Measurements from ENCODE around the gene SERPINA4. TPM values are rescaled to one million over a fixed set of nuclear protein-coding genes. Genes with fewer than 3 reads are reported as not detected.

The SERPINA4 gene
- total RNA-seq, 4 donors from 2014 or later, result not detected

DNA sequence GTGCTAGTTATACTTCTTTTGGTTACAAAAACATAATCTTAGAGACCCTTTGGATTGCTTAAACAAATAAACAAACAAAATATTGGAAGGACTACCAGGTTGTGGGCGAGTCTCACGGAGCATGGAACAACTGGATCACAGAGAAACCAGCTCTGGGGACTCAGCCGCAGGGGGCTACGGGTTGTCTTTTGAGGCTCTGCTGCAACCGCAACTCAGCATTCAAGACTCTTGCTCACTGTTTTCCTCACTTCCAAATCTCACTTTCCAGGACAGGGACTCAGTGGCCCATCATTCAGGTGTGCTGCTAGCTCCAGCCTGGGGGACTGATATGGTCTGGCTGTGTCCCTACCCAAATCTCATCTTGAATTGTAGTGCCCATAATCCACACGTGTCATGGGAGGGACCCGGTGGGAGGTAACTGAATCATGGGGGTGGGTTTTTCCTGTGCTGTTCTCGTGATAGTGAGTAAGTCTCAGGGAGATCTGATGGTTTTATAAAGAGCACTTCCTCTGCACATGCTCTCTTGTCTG, 14.0 kb upstream of the SERPINA4 start:
- Histone ChIP-seq H3K27ac (no peak overlapping the region), H3K4me1 (no peaks in the 10 kb centered on the region), H3K27me3 (no peaks in the 10 kb centered on the region), H3K4me3 (no peak overlapping the region), H3K36me3 (no peaks in the 10 kb centered on the region), H3K9me3 (peaks cover 0 to 4% of the 10 kb centered on the region in 2 donors)
- WGBS, 2 donors (ENCODE audit: low coverage in 1 of 2), result 82 to 84% methylated on average over 3 to 8 of the region's 8 CpGs
- in situ Hi-C loops (cut with MboI; ENCODE audit: low pct_ligation_motif_present in 1 of 4, low pct_unique_long_range_greater_than_20kb in 1 of 4, low sequenced_read_pairs in 3 of 4) (no loop called here), intact Hi-C loops (cut with DNase I; ENCODE audit: low total_unique reads) (no loop called here)
- no peak for DNase-seq
- TF ChIP-seq POLR2AphosphoS5 (IDR thresholded peaks at IDR 0.05) (no peak), POLR2A (IDR thresholded peaks at IDR 0.05) (no peak), EP300 (IDR thresholded peaks at IDR 0.05; ENCODE audit: low read depth) (no peak)
- TF ChIP-seq, protein P1, sequence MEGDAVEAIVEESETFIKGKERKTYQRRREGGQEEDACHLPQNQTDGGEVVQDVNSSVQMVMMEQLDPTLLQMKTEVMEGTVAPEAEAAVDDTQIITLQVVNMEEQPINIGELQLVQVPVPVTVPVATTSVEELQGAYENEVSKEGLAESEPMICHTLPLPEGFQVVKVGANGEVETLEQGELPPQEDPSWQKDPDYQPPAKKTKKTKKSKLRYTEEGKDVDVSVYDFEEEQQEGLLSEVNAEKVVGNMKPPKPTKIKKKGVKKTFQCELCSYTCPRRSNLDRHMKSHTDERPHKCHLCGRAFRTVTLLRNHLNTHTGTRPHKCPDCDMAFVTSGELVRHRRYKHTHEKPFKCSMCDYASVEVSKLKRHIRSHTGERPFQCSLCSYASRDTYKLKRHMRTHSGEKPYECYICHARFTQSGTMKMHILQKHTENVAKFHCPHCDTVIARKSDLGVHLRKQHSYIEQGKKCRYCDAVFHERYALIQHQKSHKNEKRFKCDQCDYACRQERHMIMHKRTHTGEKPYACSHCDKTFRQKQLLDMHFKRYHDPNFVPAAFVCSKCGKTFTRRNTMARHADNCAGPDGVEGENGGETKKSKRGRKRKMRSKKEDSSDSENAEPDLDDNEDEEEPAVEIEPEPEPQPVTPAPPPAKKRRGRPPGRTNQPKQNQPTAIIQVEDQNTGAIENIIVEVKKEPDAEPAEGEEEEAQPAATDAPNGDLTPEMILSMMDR (IDR thresholded peaks at IDR 0.05), result no peak

- Histone ChIP-seq H3K4me1 (no peaks in the 10 kb centered on the region), H3K4me3 (no peak overlapping the region), H3K27me3 (no peaks in the 10 kb centered on the region), H3K27ac (no peak overlapping the region), H3K9me3 (peaks cover 0 to 4% of the 10 kb centered on the region in 2 donors), H3K36me3 (no peaks in the 10 kb centered on the region)
- in situ Hi-C loops (cut with MboI; ENCODE audit: low pct_ligation_motif_present in 1 of 4, low pct_unique_long_range_greater_than_20kb in 1 of 4, low sequenced_read_pairs in 3 of 4), result no loop called here
- WGBS, 2 donors (ENCODE audit: low coverage in 1 of 2), result 83% methylated on average over 4 of the region's 4 CpGs; no CpG with 5 or more reads in 1 of the 2 donors
- DNase-seq, result no peak
- intact Hi-C loops (cut with DNase I; ENCODE audit: low total_unique reads), result no loop called here
- TF ChIP-seq POLR2AphosphoS5 (IDR thresholded peaks at IDR 0.05), result no peak
Measured at GRCh38 chr14:94547726-94548125, 13.5 kb upstream of the SERPINA4 start.

- intact Hi-C loops (cut with DNase I; ENCODE audit: low total_unique reads) (no loop called here), in situ Hi-C loops (cut with MboI; ENCODE audit: low pct_ligation_motif_present in 1 of 4, low pct_unique_long_range_greater_than_20kb in 1 of 4, low sequenced_read_pairs in 3 of 4) (no loop called here)
Measured at GRCh38 chr14:94548131-94548998, 12.9 kb upstream of the SERPINA4 start.

GRCh38 chr14:94548999-94549985, 11.9 kb upstream of the SERPINA4 start:
- H3K36me3 ChIP-seq, result no peaks in the 10 kb centered on the region
- in situ Hi-C loops (cut with MboI; ENCODE audit: low pct_ligation_motif_present in 1 of 4, low pct_unique_long_range_greater_than_20kb in 1 of 4, low sequenced_read_pairs in 3 of 4), result no loop called here
- peak; percentile 43 for DNase-seq
- intact Hi-C loops (cut with DNase I; ENCODE audit: low total_unique reads), result no loop called here
- H3K27me3 ChIP-seq, result no peaks in the 10 kb centered on the region
- no peak overlapping the region for H3K4me3 ChIP-seq
- WGBS, 2 donors (ENCODE audit: low coverage in 1 of 2), result 27 to 56% methylated on average over 6 to 24 of the region's 24 CpGs
- H3K27ac ChIP-seq, result no peak overlapping the region
- H3K9me3 ChIP-seq, result peaks cover 0 to 4% of the 10 kb centered on the region in 2 donors
- no peaks in the 10 kb centered on the region for H3K4me1 ChIP-seq
- TF ChIP-seq, protein P1 (IDR thresholded peaks at IDR 0.05), result peak; percentile 68 to 94 (median 84)
- no peak for TF ChIP-seq EP300 (IDR thresholded peaks at IDR 0.05; ENCODE audit: low read depth)

More at GRCh38 chr14:94548131-94548998, 12.9 kb upstream of the SERPINA4 start:
- Histone ChIP-seq H3K4me3 (no peak overlapping the region), H3K36me3 (no peaks in the 10 kb centered on the region), H3K4me1 (no peaks in the 10 kb centered on the region), H3K9me3 (peaks cover 0 to 4% of the 10 kb centered on the region in 2 donors), H3K27ac (no peak overlapping the region), H3K27me3 (no peaks in the 10 kb centered on the region)
- TF ChIP-seq EP300 (IDR thresholded peaks at IDR 0.05; ENCODE audit: low read depth), result no peak
- TF ChIP-seq, protein P1 (IDR thresholded peaks at IDR 0.05), result no peak
- no peak for DNase-seq
- 79 to 96% methylated on average over 3 to 14 of the region's 14 CpGs for WGBS, 2 donors (ENCODE audit: low coverage in 1 of 2)

All from transverse colon (tissue), 4 donors.